Ishikawa (cell line): ENCODE results near the gene SGCD.

Experiments used
- CEBPB ChIP-seq: IDR thresholded peaks from 2 replicates; pipeline ENCODE4 v1.6.1; 2012
- CREB1 ChIP-seq: IDR thresholded peaks from 2 replicates; pipeline ENCODE4 v1.6.1; 2012; ENCODE audit warnings: low read depth
- EGR1 ChIP-seq: IDR thresholded peaks from 2 replicates; pipeline ENCODE4 v1.6.1; 2012
- EP300 ChIP-seq: IDR thresholded peaks from 2 replicates; pipeline ENCODE4 v1.6.1; 2012; ENCODE audit warnings: borderline replicate concordance
- FOXM1 ChIP-seq: IDR thresholded peaks from 2 replicates; pipeline ENCODE4 v1.6.1; 2012; ENCODE audit warnings: low read depth, borderline replicate concordance
- NFIC ChIP-seq: IDR thresholded peaks from 2 replicates; pipeline ENCODE4 v1.6.1; 2012
- RAD21 ChIP-seq: IDR thresholded peaks from 2 replicates; pipeline ENCODE4 v1.6.1; 2012; ENCODE audit warnings: low read depth
- REST ChIP-seq: IDR thresholded peaks from 2 replicates; pipeline ENCODE4 v1.6.1; 2012; ENCODE audit warnings: low read depth, mild to moderate bottlenecking
- TAF1 ChIP-seq: IDR thresholded peaks from 2 replicates; pipeline ENCODE4 v1.6.1; 2012; ENCODE audit warnings: low read depth, mild to moderate bottlenecking
- TCF12 ChIP-seq: IDR thresholded peaks from 2 replicates; pipeline ENCODE4 v1.6.1; 2012; ENCODE audit warnings: low read depth
- USF1 ChIP-seq: IDR thresholded peaks from 2 replicates; pipeline ENCODE4 v1.6.1; 2012
- YY1 ChIP-seq: IDR thresholded peaks from 2 replicates; pipeline ENCODE4 v1.6.1; 2012; ENCODE audit warnings: low read depth
- ZBTB7A ChIP-seq: IDR thresholded peaks from 2 replicates; pipeline ENCODE4 v1.6.1; 2012; ENCODE audit warnings: low read depth
- TF ChIP-seq, protein P1 (sequence below): IDR thresholded peaks from 2 replicates; pipeline ENCODE4 v1.6.1; 2012

DNA sequence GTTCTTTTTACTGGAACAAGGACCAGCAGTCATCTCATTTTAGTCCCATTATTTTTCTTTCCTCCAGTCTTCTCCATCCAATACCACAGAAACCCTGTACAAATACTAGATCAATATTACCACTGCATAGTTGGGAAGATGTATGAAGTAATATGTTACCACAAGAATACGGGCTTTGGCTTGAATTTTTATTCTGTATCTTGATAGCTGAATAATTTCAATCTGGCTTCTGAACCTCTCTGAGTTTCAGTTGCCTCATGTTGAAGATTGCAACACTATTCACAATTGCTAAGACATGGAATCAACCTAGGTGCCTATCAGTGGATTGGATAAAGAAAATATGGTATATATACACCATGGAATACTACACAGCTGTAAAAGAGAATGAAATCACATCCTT, 82.9 kb downstream of the SGCD start:
- no peak for TF ChIP-seq NFIC
- TF ChIP-seq EGR1: no peak
- no peak for TF ChIP-seq RAD21
- no peak for TF ChIP-seq TAF1
- TF ChIP-seq REST: no peak
- TF ChIP-seq YY1: no peak
- TF ChIP-seq, protein P1, sequence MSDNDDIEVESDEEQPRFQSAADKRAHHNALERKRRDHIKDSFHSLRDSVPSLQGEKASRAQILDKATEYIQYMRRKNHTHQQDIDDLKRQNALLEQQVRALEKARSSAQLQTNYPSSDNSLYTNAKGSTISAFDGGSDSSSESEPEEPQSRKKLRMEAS: no peak
- no peak for TF ChIP-seq ZBTB7A
- no peak for TF ChIP-seq CEBPB
- TF ChIP-seq USF1: no peak
- TF ChIP-seq EP300: no peak
- TF ChIP-seq CREB1: no peak
- TF ChIP-seq TCF12: no peak
- TF ChIP-seq FOXM1: no peak
